GM10847 (cell line): ENCODE results near the gene ZNF282.

Experiments
- POLR2A ChIP-seq: IDR thresholded peaks from 2 replicates; pipeline ENCODE4 v1.6.1; 2011; ENCODE audit not compliant: insufficient read length; ENCODE audit errors: extremely low read depth

ZNF282 gene

DNA sequence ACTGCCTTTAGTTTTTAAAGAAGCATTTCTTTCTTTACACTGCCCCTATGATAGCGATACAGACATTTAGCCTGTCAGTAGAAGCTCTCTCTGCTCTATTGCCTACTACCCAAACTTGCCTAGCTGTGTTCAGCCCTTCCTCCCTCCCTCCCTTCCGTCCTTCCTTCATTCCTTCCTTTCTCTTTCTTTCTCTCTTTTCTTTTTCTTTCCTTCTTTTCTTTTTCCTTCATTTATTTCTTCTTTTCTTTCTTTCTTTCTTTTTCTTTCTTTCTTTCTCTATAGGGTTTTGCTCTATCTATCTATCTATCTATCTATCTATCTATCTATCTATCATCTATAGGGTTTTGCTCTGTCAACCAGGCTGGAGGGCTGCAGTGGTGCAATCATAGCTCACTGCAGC is 37.0 kb downstream of the ZNF282 start:
- no peak for TF ChIP-seq POLR2A

DNA sequence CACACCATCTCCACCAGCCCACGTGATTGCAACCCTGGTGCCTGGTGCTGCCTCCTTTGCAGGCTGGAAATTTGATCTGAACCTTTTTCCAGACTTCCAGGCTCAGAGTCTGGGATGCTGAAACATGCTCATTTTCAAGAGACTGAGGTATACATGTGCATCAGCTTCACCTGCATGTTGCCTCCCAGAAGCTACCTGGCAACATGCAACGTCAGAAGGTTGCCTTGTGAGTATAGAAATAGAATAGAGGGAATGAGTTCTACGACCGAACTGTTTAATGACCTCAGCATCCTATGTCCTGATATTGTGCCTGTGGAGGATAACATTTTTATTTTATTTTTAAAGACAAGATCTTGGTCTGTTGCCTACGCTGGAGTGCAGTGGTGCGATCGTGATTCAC is 42.2 kb downstream of the ZNF282 start:
- no peak for TF ChIP-seq POLR2A

DNA sequence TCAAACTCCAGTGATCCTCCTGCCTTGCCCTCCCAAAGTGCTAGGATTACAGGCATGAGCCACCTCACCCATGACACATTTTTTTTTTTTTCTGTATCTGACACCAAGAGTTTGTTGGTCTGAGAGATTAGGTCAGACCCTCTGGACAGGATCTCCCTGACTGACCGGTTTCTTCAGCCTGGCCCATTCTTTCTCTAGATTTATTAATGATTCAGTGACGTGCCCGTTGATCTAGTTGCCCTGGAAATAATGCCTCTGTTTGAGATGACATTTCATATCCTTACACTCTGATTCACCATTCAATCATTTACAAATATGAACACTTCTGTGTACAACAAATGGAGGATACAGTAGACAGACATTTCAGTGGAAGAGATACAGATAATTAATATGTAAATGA is 42.7 kb downstream of the ZNF282 start:
- TF ChIP-seq POLR2A = no peak

GRCh38 chr7:149239345-149240143 is 44.2 kb downstream of the ZNF282 start, which contains the start of gene ZNF212:
ZNF212 (plus strand) TSS chr7:149239651; CDS start chr7:149239779, 128 bp downstream.
- peak; percentile 46 for TF ChIP-seq POLR2A

- TF ChIP-seq POLR2A = no peak
These were observed 45.3 kb downstream of the ZNF282 start for GRCh38 chr7:149240637-149241036.

GRCh38 chr7:149241696-149242095 is 46.4 kb downstream of the ZNF282 start:
- no peak for TF ChIP-seq POLR2A

- TF ChIP-seq POLR2A = no peak
These were observed 49.9 kb downstream of the ZNF282 start for GRCh38 chr7:149245244-149245643.

GRCh38 chr7:149245744-149246143 is 50.4 kb downstream of the ZNF282 start:
- no peak for TF ChIP-seq POLR2A

- no peak for TF ChIP-seq POLR2A
These were observed 53.4 kb downstream of the ZNF282 start for GRCh38 chr7:149248777-149249176.

DNA sequence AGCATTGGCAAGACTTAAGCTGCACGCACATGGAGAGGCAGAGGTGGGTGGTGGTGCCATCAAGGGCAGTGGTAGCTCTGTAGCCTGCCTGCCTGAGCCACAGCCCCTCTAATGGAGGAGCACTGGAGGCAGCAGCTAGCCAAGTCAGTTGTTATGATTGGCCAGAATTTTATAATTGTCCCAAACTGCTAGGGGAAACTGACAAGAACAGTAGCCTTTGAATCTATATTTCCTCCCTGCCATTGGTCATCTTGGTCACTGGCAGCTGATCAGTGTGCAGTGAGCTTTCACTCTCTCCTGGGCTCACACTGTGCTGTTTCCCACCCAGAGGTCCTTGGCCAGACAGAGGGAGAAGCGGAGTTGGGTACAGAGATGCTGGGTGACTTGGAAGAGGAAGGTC is 57.0 kb downstream of the ZNF282 start:
- no peak for TF ChIP-seq POLR2A

GRCh38 chr7:149253665-149254064 is 58.3 kb downstream of the ZNF282 start:
- TF ChIP-seq POLR2A = no peak

DNA sequence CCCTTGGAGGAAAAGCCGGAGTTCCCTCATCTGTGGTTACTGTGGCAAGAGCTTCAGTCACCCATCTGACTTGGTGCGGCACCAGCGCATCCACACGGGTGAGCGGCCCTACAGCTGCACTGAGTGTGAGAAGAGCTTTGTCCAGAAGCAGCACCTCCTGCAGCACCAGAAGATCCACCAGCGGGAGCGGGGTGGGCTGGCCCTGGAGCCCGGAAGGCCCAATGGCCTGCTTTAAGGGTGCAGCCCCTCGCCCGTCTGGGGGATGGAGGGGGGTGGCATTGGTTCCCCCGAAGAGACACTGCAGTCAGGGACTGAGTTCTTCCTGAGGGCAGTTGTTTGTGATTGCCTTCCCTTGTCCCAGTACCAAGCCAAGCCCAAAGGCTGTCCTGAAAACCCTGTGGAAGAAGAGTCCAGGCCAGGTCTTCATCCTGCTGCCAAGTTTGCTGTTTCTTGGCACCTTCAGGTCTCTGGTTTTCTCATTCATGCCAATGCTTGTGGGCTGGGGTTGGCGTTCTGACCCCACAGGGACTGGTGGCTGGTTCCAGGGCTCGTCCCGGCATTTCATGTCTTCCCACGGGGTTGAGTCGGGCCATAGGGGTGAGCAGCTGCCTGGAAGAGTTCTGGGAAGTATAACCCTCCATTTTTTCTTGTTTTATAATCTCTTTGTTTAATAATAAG is 59.0 kb downstream of the ZNF282 start:
- TF ChIP-seq POLR2A = no peak

DNA sequence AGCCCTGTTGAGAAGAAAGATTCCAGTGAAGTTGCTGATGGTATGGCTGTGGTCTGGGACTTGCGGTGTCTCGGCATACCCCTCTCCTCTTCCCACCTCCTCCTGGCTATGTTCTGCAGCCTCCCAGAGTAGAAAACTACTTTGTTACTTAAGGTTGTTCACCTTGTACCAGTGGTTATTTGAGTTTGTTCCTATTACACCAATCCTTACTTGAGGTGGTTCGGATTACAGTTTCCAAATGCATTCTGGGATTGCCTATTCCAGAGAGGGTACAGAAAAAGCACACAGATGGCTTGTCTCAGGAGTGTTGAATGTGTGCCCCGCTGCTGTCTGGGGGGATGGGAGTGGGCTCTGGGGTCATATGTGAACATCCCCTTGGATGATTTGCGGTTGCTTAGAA is 59.8 kb downstream of the ZNF282 start:
- TF ChIP-seq POLR2A = no peak

DNA sequence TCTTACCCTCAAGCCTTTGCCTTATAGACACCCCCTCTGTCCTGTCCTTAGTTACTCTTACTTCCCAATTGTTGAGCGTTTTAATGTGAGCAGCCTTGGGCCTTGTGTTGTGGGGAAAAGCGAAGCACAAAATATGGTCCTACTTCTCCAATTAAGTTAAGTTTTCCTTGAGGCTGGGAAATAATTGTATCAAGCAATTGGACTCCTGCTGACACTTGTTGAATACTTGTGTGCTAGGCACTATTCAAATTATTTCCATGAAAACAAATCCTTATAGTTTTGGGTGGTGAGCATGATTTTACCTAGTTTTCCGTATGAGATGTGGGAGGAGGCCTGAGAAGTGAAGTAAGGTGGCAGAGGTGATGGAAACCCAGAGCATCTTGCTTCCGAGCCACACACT is 61.2 kb downstream of the ZNF282 start:
- TF ChIP-seq POLR2A = no peak

DNA sequence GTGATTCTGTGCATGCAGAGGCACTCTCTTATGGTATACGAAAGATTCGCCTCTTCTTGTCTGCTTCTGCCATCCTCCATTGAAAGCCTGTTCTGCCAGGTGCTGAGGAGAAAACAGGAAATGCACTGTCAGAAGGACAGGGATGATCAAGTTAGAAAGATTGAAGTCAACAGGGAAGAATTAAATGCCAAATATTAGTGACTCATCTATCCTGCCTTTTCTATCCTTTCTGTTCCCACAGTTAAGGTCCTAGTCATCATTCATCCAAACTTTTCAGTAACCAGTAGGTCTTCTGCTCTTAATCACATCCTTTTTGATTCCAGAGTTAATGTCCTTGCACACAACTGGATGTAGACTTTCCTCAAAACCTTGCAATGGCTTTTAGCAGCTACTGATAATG is 61.8 kb downstream of the ZNF282 start:
- no peak for TF ChIP-seq POLR2A

- no peak for TF ChIP-seq POLR2A
These were observed 66.0 kb downstream of the ZNF282 start for GRCh38 chr7:149261316-149261828.

DNA sequence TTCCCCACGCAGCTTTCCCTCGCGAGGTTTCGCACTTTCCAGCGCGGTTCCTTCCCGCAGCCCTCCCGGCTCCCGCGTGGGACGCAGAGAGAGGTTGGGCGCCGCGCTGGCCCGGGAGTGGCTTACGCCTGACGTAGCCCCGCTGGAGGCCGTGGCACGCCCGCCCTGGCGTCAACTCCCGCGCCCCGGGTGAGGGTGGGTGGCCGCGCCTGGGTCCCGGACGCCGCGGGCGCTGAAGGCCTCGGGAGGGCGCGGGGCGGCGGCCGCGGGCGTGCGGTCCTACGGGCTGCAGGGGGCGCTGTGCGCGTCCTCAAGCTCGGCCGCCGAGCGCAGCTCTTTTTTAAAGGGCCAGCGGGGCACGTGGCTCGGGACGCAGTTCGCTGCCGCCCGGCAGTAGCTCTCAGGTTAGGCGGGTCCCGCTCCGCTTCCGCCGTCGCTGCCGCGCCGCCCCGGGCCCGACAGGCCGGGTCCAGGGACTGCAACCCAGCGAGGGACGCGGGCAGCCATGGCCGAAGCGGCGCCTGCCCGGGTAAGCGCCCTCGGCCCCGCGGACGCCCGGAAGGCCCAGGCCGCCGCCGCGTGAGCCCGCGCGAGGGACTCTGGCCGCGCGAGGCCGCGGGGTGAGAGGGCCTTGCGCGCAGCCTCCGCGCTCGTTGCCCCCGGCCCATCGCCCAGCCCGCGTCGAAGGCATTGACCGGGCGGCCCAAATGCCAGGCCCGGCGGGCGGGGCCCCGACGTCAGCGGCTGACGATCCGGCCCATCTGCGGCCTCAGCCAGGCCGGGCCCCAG is 66.7 kb downstream of the ZNF282 start, which contains the start of gene ZNF783:
TSS of gene ZNF783 (plus strand) at position 368 of the 789 bp plus-strand sequence. CDS start at position 506, 138 bp downstream.
- TF ChIP-seq POLR2A = peak; percentile 31
